GM12874 (cell line): ENCODE data around the gene CCDC177.

ENCODE experiments used
- CTCF ChIP-seq: IDR thresholded peaks from 2 replicates; pipeline ENCODE4 v1.5.1; 2011; ENCODE audit warnings: low read depth, mild to moderate bottlenecking, control low read depth, low read length, moderate library complexity; ENCODE audit not compliant: insufficient read depth

CCDC177 gene

DNA sequence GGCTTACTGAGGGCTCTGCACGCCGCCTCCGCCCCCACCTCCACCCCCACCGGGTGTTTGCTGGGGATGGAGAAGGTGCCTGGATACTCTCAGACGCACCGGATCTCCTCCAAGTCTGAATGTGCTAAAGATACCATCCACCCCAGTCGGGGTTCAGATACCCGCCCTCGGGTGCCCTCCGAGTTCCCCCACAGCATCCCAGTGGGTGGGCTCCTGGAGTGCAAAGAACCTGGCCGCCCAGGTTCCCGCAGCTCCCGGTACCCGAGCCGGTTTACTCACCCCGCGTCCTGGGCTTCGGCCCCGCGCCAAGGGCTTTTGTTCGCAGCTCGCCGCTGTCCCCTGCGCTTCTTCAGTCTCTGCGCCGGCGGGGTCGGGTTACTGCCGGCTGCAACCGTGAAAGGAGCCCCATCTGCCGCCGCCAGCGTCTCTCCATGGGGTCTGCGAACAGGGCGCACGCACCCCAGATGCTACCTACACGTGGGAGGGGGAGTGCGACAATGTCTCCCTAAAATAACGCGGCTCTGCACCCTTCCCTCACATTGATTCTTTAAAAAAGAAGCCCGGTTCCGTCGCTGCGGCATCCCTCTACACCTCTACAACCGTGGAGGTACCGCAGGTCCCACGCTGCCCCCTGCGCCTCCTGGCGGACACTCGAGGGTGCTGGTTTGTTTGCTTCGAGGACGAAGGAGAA lies at the start of gene CCDC177:
Gene CCDC177 (minus strand): TSS at position 609 of the 691 bp plus-strand sequence. CDS start 1,249 bp downstream, outside the sequence.
- TF ChIP-seq CTCF = peak; percentile 83

DNA sequence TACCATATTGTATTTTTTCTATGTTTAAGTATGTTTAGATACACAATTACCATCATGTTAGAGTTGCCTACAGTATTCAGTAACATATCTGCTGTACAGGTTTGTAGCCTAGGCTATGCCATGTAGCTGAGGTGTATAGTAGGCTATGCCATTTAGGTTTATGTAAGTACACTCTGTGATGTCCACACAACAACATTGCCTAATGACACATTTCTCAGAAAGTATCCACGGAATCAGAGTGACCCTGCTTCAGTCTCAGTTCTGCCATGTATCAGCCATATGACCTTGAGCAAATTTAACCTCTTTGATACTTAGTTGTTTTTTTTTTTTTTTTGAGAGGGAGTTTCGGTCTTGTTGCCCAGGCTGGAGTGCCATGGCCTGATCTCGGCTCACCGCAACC lies 49.5 kb upstream of the CCDC177 start:
- no peak for TF ChIP-seq CTCF

DNA sequence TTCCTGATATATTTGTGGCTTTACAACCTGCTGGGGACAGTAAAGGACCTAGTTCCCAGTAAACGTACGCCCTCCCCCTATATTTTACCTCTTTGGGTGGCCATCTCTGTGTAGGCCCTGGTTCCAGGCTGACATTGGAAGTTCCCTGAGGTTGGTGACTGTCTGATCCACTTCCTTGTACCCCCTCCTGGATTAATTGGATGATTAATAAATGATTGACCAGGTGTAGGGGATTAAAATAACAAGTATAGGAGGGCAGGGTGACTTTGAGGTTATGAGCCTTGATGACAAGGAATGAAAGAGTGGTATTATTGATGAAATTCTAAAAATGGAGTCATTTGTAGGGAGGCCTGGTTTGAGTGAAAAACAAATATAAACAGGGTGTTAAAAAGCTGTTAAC lies 46.3 kb upstream of the CCDC177 start:
- no peak for TF ChIP-seq CTCF

DNA sequence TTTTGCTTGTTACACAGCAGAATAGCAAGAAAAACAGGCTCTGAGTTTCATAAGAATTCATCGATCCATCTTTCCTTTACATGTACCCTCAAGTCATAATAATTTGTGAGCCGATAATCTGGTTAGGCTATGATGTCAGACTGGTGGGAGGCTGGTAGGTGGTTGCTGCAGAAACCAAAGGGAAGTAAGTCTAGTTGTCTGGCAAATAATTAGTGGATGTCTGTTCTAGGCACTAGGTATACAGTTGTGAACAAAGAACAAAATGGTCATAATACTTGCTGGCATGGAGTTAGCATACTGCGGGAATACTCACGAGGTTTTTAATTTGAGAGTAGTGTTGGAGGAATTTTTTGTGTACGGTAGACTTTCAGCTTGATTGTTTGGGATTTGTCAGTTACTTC lies 45.5 kb upstream of the CCDC177 start:
- no peak for TF ChIP-seq CTCF

- no peak for TF ChIP-seq CTCF
These were observed 44.3 kb upstream of the CCDC177 start for GRCh38 chr14:69619012-69619411.

GRCh38 chr14:69617796-69618195 lies 43.1 kb upstream of the CCDC177 start:
- no peak for TF ChIP-seq CTCF

- no peak for TF ChIP-seq CTCF
These were observed 41.7 kb upstream of the CCDC177 start for GRCh38 chr14:69616408-69616773.
